Thyroid gland (tissue), 4 donors: Measurements from ENCODE around the gene LAMA1.

Experiments
- CTCF ChIP-seq, 6 experiments: fragments of 200-600 bp in 3 of 6; fragments of 450-650 bp in 3 of 6; sonication (generic) in 3 of 6; IDR thresholded peaks; one replicate each; pipeline ENCODE4 v1.5.1; 2016 to 2019; ENCODE audit warnings: antibody characterized with exemption in 6 of 6, mild to moderate bottlenecking in 2 of 6, inconsistent platforms in 1 of 6, moderate library complexity in 1 of 6
- POLR2A ChIP-seq, 2 donors: fragments of 450-650 bp; IDR thresholded peaks; one replicate each; pipeline ENCODE4 v1.6.1; 2017; ENCODE audit warnings: antibody characterized with exemption in 2 of 2, mild to moderate bottlenecking in 2 of 2, moderate library complexity in 1 of 2

DNA sequence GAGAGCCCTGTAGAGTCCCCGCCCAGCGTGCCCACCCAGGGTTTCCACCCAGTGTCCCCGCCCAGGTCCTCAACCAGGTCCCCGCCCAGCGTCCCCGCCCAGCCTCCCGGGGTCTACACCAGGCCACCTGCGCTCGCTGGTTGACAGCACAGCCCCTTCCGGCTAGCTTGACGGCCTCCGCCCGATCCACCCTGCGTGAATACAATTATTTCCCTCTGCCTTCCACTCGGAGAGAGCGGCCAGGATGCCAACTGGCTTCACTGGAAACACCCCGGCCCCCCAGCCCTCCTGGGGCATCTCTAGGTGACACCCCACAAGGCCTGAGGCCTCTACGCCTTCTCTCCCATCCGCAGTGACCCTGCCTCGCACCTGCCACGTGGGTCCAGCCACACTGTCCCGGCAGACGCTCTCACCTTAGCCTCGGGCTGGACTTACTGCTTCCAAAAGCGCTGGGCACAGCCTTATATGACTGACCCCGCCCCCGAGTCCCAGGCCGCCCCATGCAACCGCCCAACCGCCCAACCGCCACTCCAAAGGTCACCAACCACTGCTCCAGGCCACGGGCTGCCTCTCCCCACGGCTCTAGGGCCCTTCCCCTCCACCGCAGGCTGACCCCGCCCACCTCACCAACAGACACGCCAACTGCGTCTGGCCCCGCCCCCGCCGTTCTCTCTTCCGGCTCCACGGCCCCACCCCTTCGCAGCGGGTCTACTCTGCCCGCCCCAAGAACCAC lies 188.1 kb downstream of the LAMA1 start:
- TF ChIP-seq CTCF (IDR thresholded peaks at IDR 0.05), result no peak
- no peak for TF ChIP-seq POLR2A (IDR thresholded peaks at IDR 0.05)
